SU-DHL-6 (cell line): ENCODE results near the gene PCSK2.

Experiments
- H2AFZ ChIP-seq: fragments of 200-600 bp; sonication (generic); 2 replicates; pipeline ENCODE4 v1.6.1; 2014; ENCODE audit warnings: low read depth, mild to moderate bottlenecking, moderate library complexity, mixed read lengths, antibody characterized with exemption, low read length; ENCODE audit not compliant: severe bottlenecking
- H3F3A ChIP-seq: fragments of 200-600 bp; shearing (Covaris generic); 2 replicates; pipeline ENCODE4 v1.6.0; 2016; ENCODE audit warnings: antibody characterized with exemption, mild to moderate bottlenecking; ENCODE audit not compliant: insufficient read depth
- H3K27ac ChIP-seq: fragments of 200-600 bp; sonication (generic); 2 replicates; pipeline ENCODE4 v1.5.1; 2016; ENCODE audit warnings: low read depth, mild to moderate bottlenecking, low read length, moderate library complexity, mixed read lengths
- H3K27me3 ChIP-seq: fragments of 200-600 bp; sonication (generic), shearing (Covaris generic); 2 replicates; pipeline ENCODE4 v1.6.0; 2014; ENCODE audit warnings: mild to moderate bottlenecking, low read length
- H3K36me3 ChIP-seq: fragments of 200-600 bp; sonication (generic); 2 replicates; pipeline ENCODE4 v1.6.1; 2014; ENCODE audit warnings: mild to moderate bottlenecking, low read length, mixed read lengths
- H3K4me2 ChIP-seq: fragments of 300-600, 200-600 bp; shearing (Covaris generic), sonication (generic); 2 replicates; pipeline ENCODE4 v1.6.0; 2014; ENCODE audit warnings: low read length, low read depth, mild to moderate bottlenecking; ENCODE audit not compliant: poor library complexity, severe bottlenecking
- H3K4me3 ChIP-seq: fragments of 200-600 bp; sonication (generic); 2 replicates; pipeline ENCODE4 v1.5.1; 2014; ENCODE audit warnings: antibody characterized with exemption, low read length, mild to moderate bottlenecking, mixed read lengths; ENCODE audit not compliant: insufficient read depth, poor library complexity, severe bottlenecking
- H3K79me2 ChIP-seq: fragments of 200-600 bp; sonication (generic); 2 replicates; pipeline ENCODE4 v1.6.1; 2014; ENCODE audit warnings: mild to moderate bottlenecking, low read length, moderate library complexity; ENCODE audit not compliant: insufficient read depth
- H3K9ac ChIP-seq: fragments of 200-600 bp; sonication (generic); 2 replicates; pipeline ENCODE4 v1.7.0; 2014; ENCODE audit warnings: mild to moderate bottlenecking, low read length
- H3K9me2 ChIP-seq: fragments of 200-600 bp; sonication (generic); replicated peaks from 2 replicates; pipeline ENCODE4 v1.6.1; 2014; ENCODE audit warnings: low read length; ENCODE audit not compliant: insufficient read depth
- H3K9me3 ChIP-seq: fragments of 200-600 bp; sonication (generic); 2 replicates; pipeline ENCODE4 v1.6.1; 2014; ENCODE audit warnings: low read length, mixed read lengths; ENCODE audit not compliant: insufficient read depth
- H4K20me1 ChIP-seq: fragments of 200-600 bp; sonication (generic); 2 replicates; pipeline ENCODE4 v1.6.1; 2014; ENCODE audit warnings: low read depth, mild to moderate bottlenecking, antibody characterized with exemption, low read length, moderate library complexity, mixed read lengths
- EZH2phosphoT487 ChIP-seq: fragments of 200-600 bp; sonication (generic), shearing (Covaris generic); conservative IDR thresholded peaks from 2 replicates; pipeline ENCODE4 v1.6.1; 2018; ENCODE audit warnings: mild to moderate bottlenecking, antibody characterized with exemption, low read length, moderate library complexity, mixed read lengths
- TF ChIP-seq, protein P1 (sequence below): fragments of 200-600 bp; sonication (generic); IDR thresholded peaks from one replicate; pipeline ENCODE4 v1.5.1; 2017; ENCODE audit warnings: antibody characterized with exemption, mild to moderate bottlenecking, low read length, moderate library complexity; ENCODE audit not compliant: insufficient read depth, poor library complexity, severe bottlenecking

PCSK2 gene

GRCh38 chr20:17437251-17437650 is 210.4 kb downstream of the PCSK2 start:
- TF ChIP-seq EZH2phosphoT487 = no peak
- TF ChIP-seq, protein P1, sequence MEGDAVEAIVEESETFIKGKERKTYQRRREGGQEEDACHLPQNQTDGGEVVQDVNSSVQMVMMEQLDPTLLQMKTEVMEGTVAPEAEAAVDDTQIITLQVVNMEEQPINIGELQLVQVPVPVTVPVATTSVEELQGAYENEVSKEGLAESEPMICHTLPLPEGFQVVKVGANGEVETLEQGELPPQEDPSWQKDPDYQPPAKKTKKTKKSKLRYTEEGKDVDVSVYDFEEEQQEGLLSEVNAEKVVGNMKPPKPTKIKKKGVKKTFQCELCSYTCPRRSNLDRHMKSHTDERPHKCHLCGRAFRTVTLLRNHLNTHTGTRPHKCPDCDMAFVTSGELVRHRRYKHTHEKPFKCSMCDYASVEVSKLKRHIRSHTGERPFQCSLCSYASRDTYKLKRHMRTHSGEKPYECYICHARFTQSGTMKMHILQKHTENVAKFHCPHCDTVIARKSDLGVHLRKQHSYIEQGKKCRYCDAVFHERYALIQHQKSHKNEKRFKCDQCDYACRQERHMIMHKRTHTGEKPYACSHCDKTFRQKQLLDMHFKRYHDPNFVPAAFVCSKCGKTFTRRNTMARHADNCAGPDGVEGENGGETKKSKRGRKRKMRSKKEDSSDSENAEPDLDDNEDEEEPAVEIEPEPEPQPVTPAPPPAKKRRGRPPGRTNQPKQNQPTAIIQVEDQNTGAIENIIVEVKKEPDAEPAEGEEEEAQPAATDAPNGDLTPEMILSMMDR = no peak
- Histone ChIP-seq H3K9ac (no peak overlapping the region), H3K9me2 (no peaks in the 10 kb centered on the region), H3K4me3 (no peak overlapping the region), H3K9me3 (no peaks in the 10 kb centered on the region), H2AFZ (no peak overlapping the region), H3K36me3 (no peaks in the 10 kb centered on the region), H3K27me3 (no peaks in the 10 kb centered on the region), H3K4me2 (no peak overlapping the region), H4K20me1 (no peaks in the 10 kb centered on the region), H3K79me2 (no peaks in the 10 kb centered on the region), H3K27ac (no peak overlapping the region), H3F3A (no peaks in the 10 kb centered on the region)

DNA sequence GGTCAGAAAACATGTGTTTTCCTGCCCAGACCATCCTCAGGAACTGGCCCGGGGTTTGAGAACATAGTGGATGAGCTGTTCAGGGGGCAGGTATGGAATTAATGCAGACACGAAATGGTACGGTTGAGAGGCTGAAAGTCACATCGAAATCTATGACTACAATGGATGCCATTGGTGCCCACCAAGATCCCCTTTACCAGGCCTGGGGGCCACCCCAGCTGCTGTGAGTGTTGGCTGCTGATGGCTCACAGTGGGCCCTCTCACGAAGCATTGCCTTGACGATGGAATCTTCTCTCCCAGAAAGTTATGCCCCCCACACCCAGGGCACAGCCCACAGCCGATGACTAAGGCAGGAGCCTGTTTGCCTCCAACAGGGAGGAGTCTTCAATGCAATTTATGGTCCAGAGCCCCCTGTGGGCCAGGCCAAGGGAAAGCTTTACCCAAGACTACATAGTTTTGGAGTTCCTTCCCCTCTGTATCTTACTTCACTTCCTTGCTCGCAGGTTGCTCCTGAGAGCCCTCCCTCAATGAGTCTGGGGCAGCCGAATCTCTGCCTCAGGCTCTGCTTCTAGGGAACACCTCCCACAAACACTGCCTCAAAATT is 211.7 kb downstream of the PCSK2 start:
- no peaks in the 10 kb centered on the region for H3K36me3 ChIP-seq
- H3K27me3 ChIP-seq = no peaks in the 10 kb centered on the region
- H3K9me3 ChIP-seq = no peaks in the 10 kb centered on the region
- no peak overlapping the region for H3K9ac ChIP-seq
- no peaks in the 10 kb centered on the region for H3K9me2 ChIP-seq
- H3K27ac ChIP-seq = no peak overlapping the region
- H3F3A ChIP-seq = no peaks in the 10 kb centered on the region
- H2AFZ ChIP-seq = no peak overlapping the region
- no peak overlapping the region for H3K4me2 ChIP-seq
- TF ChIP-seq EZH2phosphoT487 = no peak
- TF ChIP-seq, protein P1 = no peak
- no peak overlapping the region for H3K4me3 ChIP-seq
- no peaks in the 10 kb centered on the region for H4K20me1 ChIP-seq
- H3K79me2 ChIP-seq = no peaks in the 10 kb centered on the region

DNA sequence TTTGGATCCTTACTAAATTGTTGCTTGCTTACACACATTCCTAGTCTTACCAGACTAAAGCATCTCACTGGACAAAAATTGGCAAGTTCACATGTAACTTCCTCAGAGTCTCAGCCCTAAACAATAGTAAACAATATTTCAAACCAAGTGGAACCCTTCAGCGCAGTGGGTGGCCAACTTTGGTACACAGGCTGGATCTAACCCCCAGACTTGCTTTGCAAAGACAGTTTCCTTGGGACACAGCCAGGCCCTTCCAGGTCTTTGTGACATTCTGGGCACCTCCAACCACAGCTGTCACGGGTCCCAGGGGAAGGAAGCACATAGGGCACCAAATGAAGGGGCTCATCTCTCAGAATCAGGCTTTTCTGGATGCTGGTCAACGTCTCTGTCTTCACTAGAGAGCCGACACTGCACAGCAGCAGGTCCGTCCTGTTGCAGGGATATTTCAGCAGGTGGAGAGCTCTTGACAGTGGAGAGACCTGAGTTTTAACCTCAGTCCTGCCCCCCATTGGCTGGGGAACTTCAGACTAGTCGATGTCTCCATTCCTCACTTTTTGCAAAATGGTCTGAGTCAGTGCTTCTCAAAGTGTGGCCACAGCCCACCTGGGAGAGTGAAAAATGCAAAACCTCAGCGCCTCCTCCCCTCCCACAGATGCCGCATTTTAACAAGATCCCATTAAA is 212.9 kb downstream of the PCSK2 start:
- Histone ChIP-seq H3K9me2 (no peaks in the 10 kb centered on the region), H3K4me3 (no peak overlapping the region), H3K79me2 (no peaks in the 10 kb centered on the region), H4K20me1 (no peaks in the 10 kb centered on the region), H3K27me3 (no peaks in the 10 kb centered on the region), H3K36me3 (no peaks in the 10 kb centered on the region), H3K9ac (no peak overlapping the region), H3K9me3 (no peaks in the 10 kb centered on the region), H2AFZ (no peak overlapping the region), H3K4me2 (no peak overlapping the region), H3K27ac (no peak overlapping the region), H3F3A (no peaks in the 10 kb centered on the region)
- no peak for TF ChIP-seq EZH2phosphoT487
- TF ChIP-seq, protein P1 = no peak
